HG03457 (cell line): ENCODE data around the gene ITPR2.
"Not testable (repeated sequence)": the region's sequence is repeated elsewhere in the genome, so short reads cannot be mapped to it uniquely, and the experiment has no call there.

Experiments used
- ATAC-seq: cut with Tn5 transposase; IDR thresholded peaks from one replicate; pipeline ENCODE4 v1.9.1; 2021; ENCODE audit warnings: moderate number of reproducible peaks; ENCODE audit not compliant: unreplicated experiment

The ITPR2 gene

DNA sequence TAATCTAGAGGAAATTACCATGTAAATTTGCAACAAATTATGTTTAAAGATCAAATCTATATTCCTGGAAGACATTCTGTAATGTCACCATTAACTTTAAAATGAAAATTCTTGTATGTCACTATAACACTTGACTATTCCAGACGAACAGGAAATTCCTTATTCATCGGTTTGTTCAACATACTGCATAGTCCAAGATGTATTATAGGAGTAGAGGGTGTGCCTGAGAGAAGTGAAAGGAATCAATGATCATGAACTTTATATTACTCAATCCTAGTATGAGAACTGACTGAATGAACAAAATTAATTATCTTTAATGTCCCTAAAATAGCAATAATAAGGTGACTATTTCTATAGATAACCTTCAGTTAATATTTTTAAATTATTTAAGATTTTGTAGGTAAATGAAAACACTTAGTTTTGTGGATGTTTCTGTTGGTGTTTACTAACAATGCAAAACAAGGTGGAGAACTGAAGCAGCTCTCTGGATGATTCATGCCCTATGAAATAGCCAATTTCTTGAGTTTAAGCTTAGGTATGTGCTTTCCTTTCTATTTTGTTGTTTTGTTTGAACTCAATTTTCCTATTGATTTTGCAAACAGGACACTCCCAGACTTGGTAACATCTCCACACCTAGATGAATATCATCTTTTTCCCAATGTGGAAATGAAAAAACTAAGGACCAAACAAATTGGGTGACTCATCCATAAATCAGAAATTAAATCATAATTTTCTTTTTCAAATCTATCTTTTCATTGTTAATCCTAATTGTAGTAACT is 18.2 kb upstream of the ITPR2 start:
- no peak for ATAC-seq

DNA sequence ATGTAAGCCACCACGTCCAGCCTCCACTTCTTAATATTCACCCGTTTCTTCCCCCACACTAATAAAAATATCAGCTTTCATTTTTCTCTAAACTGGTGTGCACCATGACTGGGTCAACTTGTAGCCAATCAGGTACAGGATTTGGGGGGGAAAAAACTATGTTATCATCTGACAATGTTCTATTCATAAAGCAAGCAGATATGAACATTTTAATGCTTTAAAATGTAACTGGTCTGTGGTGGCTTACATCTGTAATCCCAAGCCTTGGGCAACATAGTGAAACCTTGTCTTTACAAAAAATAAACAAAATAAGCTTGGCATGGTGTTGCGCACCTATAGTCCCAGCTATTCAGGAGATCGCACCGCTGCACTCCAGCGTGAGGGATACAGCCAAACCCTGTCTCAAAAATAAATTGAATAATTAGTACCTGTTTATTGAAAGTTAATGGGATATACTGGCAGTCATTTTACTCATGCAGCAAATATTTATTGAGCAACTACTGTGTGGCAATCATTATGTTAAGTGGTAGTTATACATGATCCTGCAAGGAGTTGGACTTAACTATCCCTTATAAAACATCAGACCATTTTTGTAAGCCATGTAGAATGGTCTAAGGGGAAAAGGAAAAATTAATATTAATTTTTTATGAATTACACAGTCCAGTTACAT is 15.3 kb upstream of the ITPR2 start:
- ATAC-seq: no peak

GRCh38 chr12:26847431-26847830 is 14.4 kb upstream of the ITPR2 start:
- no peak for ATAC-seq

DNA sequence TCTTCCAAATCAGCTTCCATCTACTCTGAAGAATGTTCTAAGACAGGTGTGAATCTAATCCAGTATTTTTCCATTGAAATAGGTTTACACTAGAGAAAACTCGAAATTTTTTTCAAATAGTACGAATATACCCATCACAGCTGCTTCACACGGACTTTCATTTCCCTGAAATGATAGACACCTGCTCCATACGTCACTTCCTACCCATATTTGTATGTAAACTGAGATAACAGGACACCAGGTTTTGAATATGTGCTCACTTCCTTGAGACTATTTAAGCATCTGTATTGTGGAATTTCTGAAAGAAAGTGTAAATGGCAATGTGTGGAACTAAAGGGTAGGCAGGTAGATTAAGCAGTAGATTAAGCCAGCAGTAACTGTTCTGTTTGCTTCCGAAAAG is 13.4 kb upstream of the ITPR2 start:
- no peak for ATAC-seq

GRCh38 chr12:26845984-26846383 is 13.0 kb upstream of the ITPR2 start:
- ATAC-seq: no peak

DNA sequence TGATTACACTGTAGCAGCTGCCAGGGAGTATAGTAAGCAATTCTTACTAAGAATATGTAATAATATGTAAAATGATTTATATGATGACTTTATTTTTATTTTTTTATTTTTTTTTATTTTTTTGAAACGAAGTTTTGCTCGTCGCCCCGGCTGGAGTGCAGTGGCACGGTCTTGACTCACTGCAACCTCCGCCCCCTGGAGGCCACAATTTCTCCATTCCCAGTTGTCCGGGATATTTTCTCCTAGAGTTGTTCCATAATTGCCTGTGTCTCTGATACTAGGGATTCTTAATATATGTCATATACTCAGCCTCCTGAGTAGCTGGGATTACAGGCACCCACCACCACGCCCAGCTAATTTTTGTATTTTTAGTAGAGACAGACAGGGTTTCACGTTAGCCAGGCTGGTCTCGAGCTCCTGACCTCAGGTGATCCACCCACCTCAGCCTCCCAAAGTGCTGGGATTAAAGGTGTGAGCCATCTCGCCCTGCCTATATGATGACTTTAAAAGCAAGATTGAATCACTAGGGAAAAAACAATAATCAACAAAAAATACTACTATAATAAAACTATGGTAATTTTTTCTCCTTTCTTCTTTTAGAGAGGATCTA is 12.2 kb upstream of the ITPR2 start:
- ATAC-seq: no peak

- no peak for ATAC-seq
These were observed 10.3 kb upstream of the ITPR2 start for GRCh38 chr12:26843311-26843710.

DNA sequence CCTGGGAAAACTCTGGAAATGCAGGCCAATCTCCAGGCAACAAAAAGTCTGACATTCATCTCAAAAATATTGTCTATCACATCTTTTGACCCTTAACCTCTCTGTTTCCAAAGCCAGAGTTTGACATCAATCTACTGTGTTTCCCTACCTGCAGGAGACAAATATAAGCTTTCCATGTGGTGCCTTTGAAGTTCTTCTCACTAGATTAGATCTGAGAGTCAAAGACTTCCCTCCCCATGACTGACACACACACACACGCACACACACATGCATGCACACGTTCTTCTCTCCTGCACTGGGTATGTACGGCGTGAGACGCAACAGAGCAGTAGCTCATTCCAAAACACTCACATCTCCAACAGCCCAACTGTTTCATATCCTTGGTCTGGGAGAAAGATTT is 8.1 kb upstream of the ITPR2 start:
- no peak for ATAC-seq

DNA sequence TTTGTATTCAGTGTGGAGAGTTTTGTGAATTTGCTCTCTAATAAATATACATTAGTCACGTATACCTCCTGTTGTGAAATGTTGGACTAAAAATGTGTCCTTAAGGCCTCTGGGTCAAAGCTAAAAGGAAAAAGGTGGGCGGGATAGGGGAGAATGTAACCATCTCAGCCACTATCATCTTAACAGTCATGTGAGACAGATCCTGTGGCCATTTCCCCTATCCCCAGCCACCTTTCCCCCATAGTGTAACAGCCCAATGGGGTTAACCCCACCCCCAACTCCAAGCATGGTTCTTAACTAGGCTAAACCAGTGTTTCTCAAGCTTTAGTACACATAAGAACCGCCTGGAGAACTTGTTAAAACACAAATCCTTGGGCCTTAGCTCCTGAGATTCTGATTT is 6.5 kb upstream of the ITPR2 start:
- ATAC-seq: no peak

DNA sequence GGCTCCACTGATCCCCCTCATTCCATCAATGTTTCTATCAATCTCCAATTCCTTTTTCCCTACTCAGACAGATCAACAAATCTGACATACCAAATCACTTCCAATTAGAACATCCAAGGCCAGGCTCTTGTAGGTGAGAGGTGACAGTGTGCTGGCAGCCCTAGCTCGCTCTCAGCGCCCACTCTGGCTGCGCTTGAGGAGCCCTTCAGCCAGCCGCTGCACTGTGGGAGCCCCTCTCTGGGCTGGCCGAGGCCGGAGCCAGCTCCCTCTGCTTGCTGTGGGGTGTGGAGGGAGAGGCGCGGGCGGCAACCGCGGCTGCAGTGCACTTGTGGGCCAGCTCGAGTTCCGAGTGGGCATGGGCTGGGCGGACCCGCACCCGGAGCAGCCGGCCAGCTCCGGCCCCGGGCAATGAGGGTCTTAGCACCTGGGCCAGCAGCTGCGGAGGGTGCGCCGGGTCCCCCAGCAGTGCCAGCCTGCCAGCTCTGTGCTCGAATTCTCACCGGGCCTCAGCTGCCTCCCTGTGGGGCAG is 6.0 kb upstream of the ITPR2 start:
- no peak for ATAC-seq

DNA sequence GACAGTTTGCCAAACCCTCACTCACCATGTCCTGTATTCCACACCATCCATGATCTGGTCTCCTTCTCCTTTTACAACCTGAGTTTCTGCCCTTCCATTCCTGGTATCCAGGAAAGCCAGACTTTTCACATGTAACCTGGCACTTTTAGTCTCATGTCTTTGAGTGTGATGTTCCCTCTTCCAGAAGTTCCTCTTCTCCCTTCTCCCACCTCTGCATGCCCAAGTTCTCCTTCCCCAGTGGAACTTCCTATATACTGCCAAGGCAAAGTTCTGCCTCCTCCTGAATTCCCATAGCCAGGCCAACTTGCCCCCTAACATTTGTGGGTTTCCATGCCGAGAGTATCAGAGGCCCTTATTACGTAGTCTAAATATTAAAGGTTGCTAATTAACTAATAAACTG is 3.2 kb upstream of the ITPR2 start:
- ATAC-seq: no peak

GRCh38 chr12:26834503-26835060 is 1.6 kb upstream of the ITPR2 start:
- not testable (repeated sequence) for ATAC-seq

DNA sequence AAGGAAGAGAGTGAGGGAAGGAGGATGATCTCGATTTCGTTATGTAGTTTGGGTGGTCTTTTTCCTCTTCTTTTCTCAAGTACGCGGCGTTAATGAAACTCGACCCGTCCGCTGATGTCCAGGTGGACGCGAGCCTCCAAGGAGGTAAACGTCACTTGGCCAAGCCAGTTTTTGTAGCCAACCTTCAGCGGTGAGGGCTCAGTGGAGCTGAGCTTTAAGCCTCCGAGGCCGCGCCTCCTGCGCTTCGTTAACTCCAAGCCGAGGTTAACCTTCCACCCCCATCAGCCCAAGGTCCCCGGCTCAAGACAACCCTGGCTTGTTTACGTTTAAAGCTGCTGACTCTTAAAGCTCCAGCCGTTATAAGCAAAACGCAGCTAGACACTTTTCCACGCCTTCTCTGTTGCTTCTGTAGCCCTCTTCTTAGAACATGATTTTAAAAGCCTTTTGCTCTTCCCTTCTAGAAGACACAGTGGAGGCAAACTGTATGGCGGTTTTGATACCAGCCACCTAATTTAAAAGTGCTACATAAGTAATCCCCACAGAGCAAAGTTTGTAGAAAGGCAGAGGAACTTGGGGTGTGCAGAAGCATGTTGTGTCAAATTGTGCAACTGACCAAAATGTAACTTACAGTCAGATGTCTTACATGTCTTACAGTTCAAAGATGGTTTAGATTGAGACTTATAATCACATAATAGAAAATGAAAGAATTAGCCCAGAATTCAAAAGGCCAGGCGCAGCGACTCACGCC is 923 bp upstream of the ITPR2 start:
- no peak for ATAC-seq

GRCh38 chr12:26831951-26832821 is 808 bp downstream of the ITPR2 start:
- peak; percentile 34 for ATAC-seq

GRCh38 chr12:26830783-26831551 is 2.0 kb downstream of the ITPR2 start:
- ATAC-seq: no peak

DNA sequence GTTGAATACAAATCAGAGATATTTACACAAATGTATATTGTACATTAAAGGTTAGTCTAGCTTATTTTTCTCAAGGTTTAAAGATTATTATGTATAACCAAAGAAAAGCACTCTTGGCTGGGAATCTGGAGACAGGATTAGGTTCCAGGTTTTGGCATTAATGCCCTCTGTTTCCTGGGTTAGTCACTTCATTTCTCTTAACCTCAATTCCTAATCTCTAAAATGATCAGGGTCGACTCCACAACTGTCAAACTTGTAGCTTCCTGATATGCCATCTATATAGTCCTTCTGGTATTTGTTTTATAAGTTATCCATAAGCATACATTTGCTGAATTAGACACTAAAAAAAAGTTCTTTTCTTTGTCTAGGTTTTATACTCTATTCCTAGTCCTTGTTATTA is 2.6 kb downstream of the ITPR2 start:
- no peak for ATAC-seq

GRCh38 chr12:26828280-26829073 is 4.5 kb downstream of the ITPR2 start:
- ATAC-seq: no peak

DNA sequence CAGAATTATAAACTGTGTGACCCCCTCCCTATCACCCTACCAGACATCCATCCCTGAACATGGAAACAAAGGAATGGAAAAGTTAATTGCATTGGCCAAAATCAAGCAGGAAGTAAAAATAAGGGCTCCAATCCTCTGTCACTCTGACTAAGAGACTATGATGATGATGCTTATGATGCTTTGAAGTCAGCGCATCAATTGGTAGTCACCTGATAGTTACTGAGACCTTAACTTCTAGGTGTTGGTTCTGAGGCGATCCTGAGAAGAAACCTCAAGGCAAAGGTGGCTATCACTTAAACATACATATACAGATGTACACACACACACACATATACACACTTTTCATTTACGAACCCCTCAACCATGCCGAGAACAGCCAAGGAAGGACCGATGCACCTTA is 6.6 kb downstream of the ITPR2 start:
- ATAC-seq: no peak
